Astrocyte (in vitro differentiated cells and primary cell): ENCODE data around the gene INPP5J. TPM values are rescaled to one million over a fixed set of nuclear protein-coding genes. Genes with fewer than 3 reads are reported as not detected.

Experiments
- DNase-seq: peaks from one replicate; pipeline ENCODE4 v3.0.0-alpha.2; 2010; ENCODE audit warnings: low read depth
- FAIRE-seq: peaks from 2 replicates; lab custom pipeline; 2011; peaks lifted over from hg19 to GRCh38; lab: Jason Lieb, UNC
- H2AFZ ChIP-seq: 2 replicates; pipeline ENCODE4 v1.6.0; 2012; ENCODE audit warnings: low read depth, low read length, inconsistent platforms
- H3K27ac ChIP-seq: 2 replicates; pipeline ENCODE4 v1.5.1; 2011; ENCODE audit warnings: low read depth, low read length, inconsistent platforms
- H3K27me3 ChIP-seq: 2 replicates; pipeline ENCODE4 v1.6.0; 2011; ENCODE audit warnings: low read length, inconsistent platforms; ENCODE audit not compliant: insufficient read depth
- H3K36me3 ChIP-seq: 2 replicates; pipeline ENCODE4 v1.5.1; 2011; ENCODE audit warnings: low read length, inconsistent platforms; ENCODE audit not compliant: insufficient read depth
- H3K4me1 ChIP-seq: 2 replicates; pipeline ENCODE4 v1.5.1; 2011; ENCODE audit warnings: low read length, inconsistent platforms; ENCODE audit not compliant: insufficient read depth
- H3K4me2 ChIP-seq: 2 replicates; pipeline ENCODE4 v1.6.0; 2012; ENCODE audit warnings: low read length, inconsistent platforms
- H3K4me3 ChIP-seq: 2 replicates; pipeline ENCODE4 v1.5.1; 2011; ENCODE audit warnings: low read depth, mild to moderate bottlenecking, low read length, inconsistent platforms; ENCODE audit not compliant: insufficient read depth
- H3K79me2 ChIP-seq: 2 replicates; pipeline ENCODE4 v1.6.0; 2012; ENCODE audit warnings: mild to moderate bottlenecking, low read length, inconsistent platforms; ENCODE audit not compliant: insufficient read depth
- H3K9ac ChIP-seq: 2 replicates; pipeline ENCODE4 v1.6.0; 2012; ENCODE audit warnings: mild to moderate bottlenecking, low read length, inconsistent platforms
- H3K9me3 ChIP-seq: 2 replicates; pipeline ENCODE4 v1.5.1; 2012; ENCODE audit warnings: low read depth, mild to moderate bottlenecking, low read length, inconsistent platforms; ENCODE audit not compliant: insufficient read depth
- H4K20me1 ChIP-seq: 2 replicates; pipeline ENCODE4 v1.6.0; 2012; ENCODE audit warnings: low read length, inconsistent platforms; ENCODE audit not compliant: insufficient read depth
- H3K27ac Mint-ChIP-seq: one replicate; pipeline ENCODE4 v1.8.0; 2021; ENCODE audit warnings: mild to moderate bottlenecking, mixed read lengths; ENCODE audit not compliant: unreplicated experiment
- H3K27me3 Mint-ChIP-seq: one replicate; pipeline ENCODE4 v1.8.0; 2021; ENCODE audit warnings: low read depth, mixed read lengths; ENCODE audit not compliant: unreplicated experiment
- H3K36me3 Mint-ChIP-seq: one replicate; pipeline ENCODE4 v1.8.0; 2021; ENCODE audit warnings: low read depth, mixed read lengths; ENCODE audit not compliant: unreplicated experiment
- H3K4me1 Mint-ChIP-seq: one replicate; pipeline ENCODE4 v1.8.0; 2021; ENCODE audit warnings: low read depth, mixed read lengths; ENCODE audit not compliant: unreplicated experiment
- H3K4me3 Mint-ChIP-seq: one replicate; pipeline ENCODE4 v1.8.0; 2021; ENCODE audit warnings: mild to moderate bottlenecking, moderate library complexity, mixed read lengths; ENCODE audit not compliant: unreplicated experiment
- H3K9me3 Mint-ChIP-seq: one replicate; pipeline ENCODE4 v1.8.0; 2021; ENCODE audit warnings: mild to moderate bottlenecking, mixed read lengths; ENCODE audit not compliant: unreplicated experiment
- CTCF ChIP-seq: IDR thresholded peaks from 2 replicates; pipeline ENCODE4 v1.5.1; 2011; ENCODE audit warnings: low read depth, mild to moderate bottlenecking, inconsistent platforms, low read length, moderate library complexity; ENCODE audit not compliant: insufficient read depth
- EZH2 ChIP-seq: IDR thresholded peaks from 2 replicates; pipeline ENCODE4 v1.6.1; 2012; ENCODE audit warnings: mild to moderate bottlenecking, low read length, inconsistent platforms; ENCODE audit not compliant: insufficient read depth
- total RNA-seq: library from RNA; stranded (reverse); gene quantifications from 2 replicates; pipeline ENCODE4 v1.2.1, GENCODE V29; 2021

Gene INPP5J
- total RNA-seq, 1 donor from 2014 or later = 3.0 TPM

GRCh38 chr22:31120230-31120629, 2.5 kb upstream of the INPP5J start:
- no peak for FAIRE-seq

GRCh38 chr22:31120642-31121041, 2.1 kb upstream of the INPP5J start:
- no peak overlapping the region for H3K4me2 ChIP-seq
- H3K27me3 ChIP-seq = peaks cover 7% of the 10 kb centered on the region
- peaks cover 2% of the 10 kb centered on the region for H3K36me3 Mint-ChIP-seq
- no peaks in the 10 kb centered on the region for H3K36me3 ChIP-seq
- H3K27me3 Mint-ChIP-seq = peaks cover 22% of the 10 kb centered on the region
- peaks cover 3% of the 10 kb centered on the region for H3K4me1 ChIP-seq
- DNase-seq = no peak
- peaks cover 5% of the 10 kb centered on the region for H3K4me1 Mint-ChIP-seq
- no peak overlapping the region for H3K4me3 ChIP-seq
- H4K20me1 ChIP-seq = no peaks in the 10 kb centered on the region
- H3K79me2 ChIP-seq = no peaks in the 10 kb centered on the region
- no peak overlapping the region for H3K27ac ChIP-seq
- TF ChIP-seq CTCF = no peak
- no peak for TF ChIP-seq EZH2
- no peak overlapping the region for H3K9ac ChIP-seq
- no peaks in the 10 kb centered on the region for H3K9me3 ChIP-seq
- H2AFZ ChIP-seq = no peak overlapping the region
- no peak overlapping the region for H3K27ac Mint-ChIP-seq
- FAIRE-seq = no peak
- no peaks in the 10 kb centered on the region for H3K9me3 Mint-ChIP-seq
- H3K4me3 Mint-ChIP-seq = no peak overlapping the region

More at GRCh38 chr22:31120230-31120629, 2.5 kb upstream of the INPP5J start:
- TF ChIP-seq CTCF = no peak
- TF ChIP-seq EZH2 = no peak
- H3K27ac ChIP-seq = no peak overlapping the region
- H3K36me3 ChIP-seq = no peaks in the 10 kb centered on the region
- H3K4me1 ChIP-seq = peaks cover 3% of the 10 kb centered on the region
- Mint-ChIP-seq H3K27ac (no peak overlapping the region), H3K4me1 (peaks cover 5% of the 10 kb centered on the region), H3K9me3 (no peaks in the 10 kb centered on the region), H3K27me3 (peaks cover 19% of the 10 kb centered on the region), H3K4me3 (peak overlapping the region; percentile 40), H3K36me3 (peaks cover 2% of the 10 kb centered on the region)
- H4K20me1 ChIP-seq = no peaks in the 10 kb centered on the region
- H3K27me3 ChIP-seq = peaks cover 7% of the 10 kb centered on the region
- H2AFZ ChIP-seq = no peak overlapping the region
- H3K79me2 ChIP-seq = no peaks in the 10 kb centered on the region
- DNase-seq = no peak
- H3K9ac ChIP-seq = no peak overlapping the region
- no peak overlapping the region for H3K4me3 ChIP-seq
- no peaks in the 10 kb centered on the region for H3K9me3 ChIP-seq
- no peak overlapping the region for H3K4me2 ChIP-seq

DNA sequence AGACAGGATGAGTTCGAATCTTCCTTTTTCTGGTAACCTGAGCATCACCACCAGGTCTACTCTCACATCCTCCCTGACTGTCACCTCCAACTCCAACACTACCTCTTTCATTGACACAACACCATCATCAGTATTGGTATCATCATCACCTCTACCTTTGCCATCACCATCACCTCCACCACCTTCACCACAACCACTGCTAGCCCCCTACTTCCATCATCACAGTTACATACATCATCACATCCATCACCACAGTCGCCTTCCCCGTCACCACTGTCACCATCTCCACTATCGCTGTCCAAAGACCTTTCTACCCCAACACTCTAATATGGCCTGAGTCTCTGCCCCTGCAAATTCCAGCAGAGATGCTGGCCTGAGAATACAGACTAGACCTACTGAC, 1.4 kb upstream of the INPP5J start:
- no peak overlapping the region for H3K4me2 ChIP-seq
- H3K4me1 ChIP-seq = peaks cover 3% of the 10 kb centered on the region
- Mint-ChIP-seq H3K9me3 (no peaks in the 10 kb centered on the region), H3K4me3 (peak overlapping the region; percentile 2), H3K36me3 (peaks cover 2% of the 10 kb centered on the region), H3K27ac (no peak overlapping the region), H3K4me1 (peaks cover 5% of the 10 kb centered on the region), H3K27me3 (peaks cover 22% of the 10 kb centered on the region)
- no peak overlapping the region for H3K9ac ChIP-seq
- H3K79me2 ChIP-seq = no peaks in the 10 kb centered on the region
- H3K4me3 ChIP-seq = no peak overlapping the region
- no peaks in the 10 kb centered on the region for H3K36me3 ChIP-seq
- no peaks in the 10 kb centered on the region for H4K20me1 ChIP-seq
- no peak for DNase-seq
- no peak overlapping the region for H2AFZ ChIP-seq
- no peak for FAIRE-seq
- peaks cover 7% of the 10 kb centered on the region for H3K27me3 ChIP-seq
- TF ChIP-seq EZH2 (no peak), CTCF (no peak)
- no peak overlapping the region for H3K27ac ChIP-seq
- H3K9me3 ChIP-seq = no peaks in the 10 kb centered on the region
